Body of pancreas (tissue), 4 donors: Measurements from ENCODE around the gene SGSH.

ENCODE experiments used
- POLR2A ChIP-seq, 3 donors: fragments of 450-650 bp; IDR thresholded peaks; one replicate each; pipeline ENCODE4 v1.6.1; 2016; ENCODE audit warnings: antibody characterized with exemption in 3 of 3, mild to moderate bottlenecking in 2 of 3
- TF ChIP-seq, protein P1 (sequence below), 7 experiments: fragments of 450-650 bp in 4 of 7; fragments of 200-600 bp in 3 of 7; sonication (generic) in 3 of 7; IDR thresholded peaks; one replicate each; pipeline ENCODE4 v1.5.1; 2016 to 2019; ENCODE audit warnings: antibody characterized with exemption in 7 of 7

DNA sequence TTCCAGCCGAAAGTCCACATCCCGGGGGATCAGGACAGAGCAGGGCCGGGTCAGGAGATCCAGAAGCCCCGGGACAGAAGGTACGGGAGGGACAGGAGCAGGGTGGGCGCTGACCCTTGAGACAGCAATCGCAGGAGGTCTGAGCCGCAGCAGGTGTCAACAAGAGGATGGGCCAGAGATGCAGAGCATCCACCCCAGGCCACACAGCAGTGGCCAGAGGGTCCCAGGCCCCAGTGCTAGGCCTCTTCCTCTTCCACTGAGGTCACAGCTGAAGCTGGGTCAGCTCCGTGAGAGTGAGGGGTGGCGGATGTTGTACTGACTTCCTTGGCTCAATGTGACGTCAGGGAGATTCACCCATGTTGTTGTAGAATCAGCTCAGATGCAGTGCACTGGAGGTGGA is 31.8 kb upstream of the SGSH start:
- TF ChIP-seq, protein P1, sequence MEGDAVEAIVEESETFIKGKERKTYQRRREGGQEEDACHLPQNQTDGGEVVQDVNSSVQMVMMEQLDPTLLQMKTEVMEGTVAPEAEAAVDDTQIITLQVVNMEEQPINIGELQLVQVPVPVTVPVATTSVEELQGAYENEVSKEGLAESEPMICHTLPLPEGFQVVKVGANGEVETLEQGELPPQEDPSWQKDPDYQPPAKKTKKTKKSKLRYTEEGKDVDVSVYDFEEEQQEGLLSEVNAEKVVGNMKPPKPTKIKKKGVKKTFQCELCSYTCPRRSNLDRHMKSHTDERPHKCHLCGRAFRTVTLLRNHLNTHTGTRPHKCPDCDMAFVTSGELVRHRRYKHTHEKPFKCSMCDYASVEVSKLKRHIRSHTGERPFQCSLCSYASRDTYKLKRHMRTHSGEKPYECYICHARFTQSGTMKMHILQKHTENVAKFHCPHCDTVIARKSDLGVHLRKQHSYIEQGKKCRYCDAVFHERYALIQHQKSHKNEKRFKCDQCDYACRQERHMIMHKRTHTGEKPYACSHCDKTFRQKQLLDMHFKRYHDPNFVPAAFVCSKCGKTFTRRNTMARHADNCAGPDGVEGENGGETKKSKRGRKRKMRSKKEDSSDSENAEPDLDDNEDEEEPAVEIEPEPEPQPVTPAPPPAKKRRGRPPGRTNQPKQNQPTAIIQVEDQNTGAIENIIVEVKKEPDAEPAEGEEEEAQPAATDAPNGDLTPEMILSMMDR (IDR thresholded peaks at IDR 0.05): no peak
- TF ChIP-seq POLR2A (IDR thresholded peaks at IDR 0.05): no peak
